Putamen (tissue), 1 donor: ENCODE measurements around the gene TRIM17.

Source experiments
- DNase-seq: peaks from one replicate; pipeline ENCODE4 v3.0.0-alpha.2; 2016; ENCODE audit warnings: low spot score

TRIM17 gene

DNA sequence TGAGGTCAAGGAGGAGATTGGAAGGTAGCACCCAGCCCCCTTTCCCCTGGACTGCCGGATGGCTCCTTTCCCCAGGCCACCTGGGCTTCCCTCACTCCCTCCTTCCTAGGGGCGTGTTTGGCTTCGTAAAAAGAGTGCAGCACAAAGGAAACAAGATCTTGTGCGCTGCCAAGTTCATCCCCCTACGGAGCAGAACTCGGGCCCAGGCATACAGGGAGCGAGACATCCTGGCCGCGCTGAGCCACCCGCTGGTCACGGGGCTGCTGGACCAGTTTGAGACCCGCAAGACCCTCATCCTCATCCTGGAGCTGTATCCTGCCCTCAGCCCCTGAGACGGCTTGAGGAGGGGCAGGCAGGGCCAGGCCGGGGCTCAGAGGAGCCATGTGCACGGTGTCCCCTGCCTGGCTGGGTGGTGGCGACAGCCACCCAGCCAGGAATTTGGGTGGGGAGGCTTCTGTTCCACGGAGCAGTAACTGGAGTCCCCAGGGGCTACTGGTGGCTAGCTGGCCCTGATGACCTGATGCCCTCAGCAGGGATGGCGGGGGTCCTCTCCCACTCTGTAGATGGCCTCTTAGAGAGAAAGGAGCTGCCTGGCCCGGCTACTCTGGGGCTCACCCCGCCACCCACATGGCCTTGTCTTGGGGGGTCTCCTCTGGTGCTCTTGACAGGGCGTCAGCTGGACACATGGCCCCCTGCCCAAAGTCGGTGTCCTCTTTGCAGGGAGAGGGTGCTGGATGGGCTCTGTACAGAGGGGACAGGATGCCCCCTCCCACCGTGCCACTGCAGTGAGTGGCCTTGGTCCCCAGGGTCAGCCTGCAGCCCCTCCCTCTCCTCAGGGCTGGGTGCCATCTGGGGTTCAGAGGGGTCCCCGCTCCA lies 49.6 kb downstream of the TRIM17 start:
- no peak for DNase-seq

DNA sequence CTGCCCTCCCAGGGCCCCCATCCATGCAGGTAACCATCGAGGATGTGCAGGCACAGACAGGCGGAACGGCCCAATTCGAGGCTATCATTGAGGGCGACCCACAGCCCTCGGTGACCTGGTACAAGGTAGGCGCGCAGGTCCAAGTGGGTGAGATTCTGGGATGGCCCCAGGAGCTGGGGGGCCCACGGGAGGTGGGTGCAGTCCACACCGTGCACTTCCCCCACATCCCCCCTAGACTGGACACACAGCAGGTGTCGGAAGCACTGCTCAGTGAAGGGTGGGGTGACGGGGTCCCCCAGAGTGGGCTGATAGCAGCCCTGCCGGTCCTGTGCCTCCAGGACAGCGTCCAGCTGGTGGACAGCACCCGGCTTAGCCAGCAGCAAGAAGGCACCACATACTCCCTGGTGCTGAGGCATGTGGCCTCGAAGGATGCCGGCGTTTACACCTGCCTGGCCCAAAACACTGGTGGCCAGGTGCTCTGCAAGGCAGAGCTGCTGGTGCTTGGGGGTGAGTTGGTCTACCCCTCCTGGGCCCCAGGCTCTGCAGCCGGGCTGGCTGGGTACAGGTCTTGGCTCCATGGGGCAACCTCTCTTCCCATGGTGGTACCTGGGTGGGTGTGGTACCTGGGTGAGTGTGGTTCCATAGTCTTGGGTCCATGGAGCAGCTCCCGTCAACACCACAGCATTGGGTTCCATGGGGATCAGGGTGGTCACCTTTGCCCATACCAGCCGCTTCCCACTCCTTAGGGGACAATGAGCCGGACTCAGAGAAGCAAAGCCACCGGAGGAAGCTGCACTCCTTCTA lies 50.4 kb downstream of the TRIM17 start:
- no peak for DNase-seq

DNA sequence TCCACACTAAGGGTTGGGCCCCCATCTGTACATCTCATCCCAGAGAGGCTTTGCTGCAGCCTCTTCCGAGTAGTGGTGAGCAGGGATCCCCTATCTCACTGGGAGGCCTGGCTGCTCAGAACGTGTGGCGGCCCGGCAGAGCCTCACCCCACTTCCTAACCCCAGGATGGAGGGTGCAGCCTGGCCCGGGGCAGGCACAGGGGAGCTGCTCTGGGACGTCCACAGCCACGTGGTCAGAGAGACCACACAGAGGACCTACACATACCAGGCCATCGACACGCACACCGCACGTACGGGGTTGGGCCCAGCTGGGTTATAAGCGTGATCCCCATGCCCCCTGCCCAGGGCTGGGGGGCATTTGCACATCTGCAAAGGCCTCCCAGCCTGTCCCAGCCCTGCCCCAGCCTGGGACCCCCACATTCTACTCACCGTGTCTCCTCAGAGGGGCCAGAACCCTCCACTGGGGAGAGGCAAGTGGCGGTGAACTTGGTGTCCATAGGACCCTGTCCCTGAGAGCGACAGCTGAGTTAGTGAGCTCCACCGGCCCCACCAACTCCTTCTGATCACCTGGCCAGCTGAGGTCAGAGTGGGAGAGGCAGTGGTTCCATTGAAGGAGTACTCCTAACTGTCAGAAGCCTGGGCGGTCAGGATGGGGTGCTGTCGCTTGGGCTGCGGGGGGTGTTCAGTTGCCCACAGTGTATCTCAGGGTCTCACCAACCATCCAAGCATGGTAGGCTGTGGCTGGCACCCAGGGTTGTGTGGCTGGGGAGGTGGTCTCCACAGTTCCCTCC lies 51.2 kb downstream of the TRIM17 start:
- no peak for DNase-seq

DNA sequence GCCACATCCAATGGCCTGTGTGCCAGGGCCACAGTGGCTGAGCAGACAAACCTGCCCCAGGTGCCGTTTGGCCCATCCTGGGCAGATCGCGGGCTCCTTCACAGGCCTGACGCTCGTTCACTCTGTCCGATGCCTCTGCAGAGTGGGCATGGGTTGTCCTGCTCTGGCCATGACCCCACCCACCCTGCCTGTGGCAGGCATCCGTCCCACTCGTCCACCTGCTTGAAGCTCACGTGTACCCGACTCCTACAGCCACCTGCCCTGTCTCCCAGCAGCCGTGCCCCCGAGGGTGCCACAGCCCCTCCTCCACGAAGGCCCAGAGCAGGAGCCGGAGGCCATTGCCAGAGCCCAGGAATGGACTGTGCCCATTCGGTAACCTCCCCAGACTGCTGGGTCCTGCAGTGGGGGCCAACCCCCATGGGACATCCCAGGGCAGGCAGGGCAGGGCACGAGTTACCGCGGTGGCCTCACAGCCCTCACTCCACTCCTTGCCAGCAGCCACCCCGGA lies 51.9 kb downstream of the TRIM17 start:
- DNase-seq: no peak

DNA sequence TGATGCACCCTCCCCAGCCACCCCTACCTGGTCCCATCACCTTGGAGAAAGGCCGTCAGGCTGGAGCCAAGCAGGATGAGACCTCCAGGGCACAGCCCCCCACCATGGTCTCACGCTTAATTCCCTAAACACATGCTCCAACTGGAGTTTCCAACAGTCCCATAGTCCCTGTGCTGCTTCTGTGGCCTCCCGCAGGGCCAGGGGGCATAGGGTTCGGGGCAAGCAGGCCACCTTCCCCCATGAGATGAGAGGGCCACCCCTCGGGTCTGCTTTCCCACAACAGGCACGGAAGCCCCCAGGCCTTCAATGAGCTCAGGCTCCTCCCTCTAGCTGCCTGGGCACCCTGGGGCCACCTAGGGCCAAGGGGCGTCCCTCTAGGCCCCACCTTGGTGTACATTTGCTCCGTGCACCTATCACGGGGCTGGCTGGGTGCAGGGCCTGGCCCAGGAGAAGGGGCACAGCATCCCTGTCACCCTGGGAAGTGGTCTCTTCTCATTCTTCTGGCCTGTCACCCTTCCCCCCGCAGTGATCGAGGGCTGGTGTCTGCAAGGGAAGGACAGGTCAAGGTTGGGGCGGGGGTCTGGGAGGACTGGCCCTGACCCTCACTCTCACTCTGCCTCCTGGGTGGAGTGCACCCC lies 52.5 kb downstream of the TRIM17 start:
- no peak for DNase-seq

DNA sequence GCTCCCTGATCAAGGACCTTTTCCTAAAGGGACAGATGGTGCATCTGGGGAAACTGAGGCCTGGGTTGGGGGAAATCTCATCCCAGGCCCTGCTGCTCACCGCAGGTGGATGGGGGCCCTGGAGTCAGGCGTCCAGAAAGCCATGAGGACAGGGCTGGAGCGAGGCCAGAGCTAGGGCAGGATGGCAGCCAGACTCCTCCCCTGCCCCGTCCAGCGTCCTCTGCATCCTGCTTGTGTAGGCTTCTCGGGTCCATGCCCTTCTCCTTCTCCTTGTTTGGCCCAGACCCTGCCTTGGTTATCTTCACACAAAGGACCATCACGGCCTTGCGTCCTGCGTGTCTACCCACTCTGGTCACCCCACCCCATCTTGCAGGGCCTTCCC lies 53.0 kb downstream of the TRIM17 start:
- no peak for DNase-seq

DNA sequence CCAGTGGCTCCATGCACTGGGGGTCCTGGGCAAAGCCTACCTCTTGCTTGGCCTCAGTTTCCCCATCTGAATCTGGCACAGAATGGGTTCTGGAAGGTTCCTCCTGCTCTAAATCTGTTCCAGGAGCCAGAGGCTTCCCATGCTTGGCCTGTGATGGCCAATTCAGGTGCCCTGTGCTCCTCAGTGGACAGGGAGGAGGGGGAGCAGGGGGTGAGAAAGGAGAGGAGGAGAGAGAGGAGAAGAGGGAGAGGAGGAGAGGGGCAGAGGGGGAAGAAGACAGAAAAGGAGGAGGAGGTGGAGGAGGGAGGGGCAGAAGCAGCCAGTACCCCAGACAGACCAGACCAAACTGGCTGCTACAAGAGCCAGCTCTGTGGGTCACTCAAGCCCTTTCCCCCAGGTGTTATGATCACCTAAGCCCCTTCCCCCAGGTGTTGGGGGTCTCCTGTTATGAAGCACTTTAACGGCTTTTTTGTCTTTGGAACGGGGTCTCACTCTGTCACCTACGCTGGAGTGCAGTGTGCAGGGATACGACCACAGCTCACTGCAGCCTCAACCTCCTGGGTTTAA lies 53.7 kb downstream of the TRIM17 start:
- DNase-seq: no peak

DNA sequence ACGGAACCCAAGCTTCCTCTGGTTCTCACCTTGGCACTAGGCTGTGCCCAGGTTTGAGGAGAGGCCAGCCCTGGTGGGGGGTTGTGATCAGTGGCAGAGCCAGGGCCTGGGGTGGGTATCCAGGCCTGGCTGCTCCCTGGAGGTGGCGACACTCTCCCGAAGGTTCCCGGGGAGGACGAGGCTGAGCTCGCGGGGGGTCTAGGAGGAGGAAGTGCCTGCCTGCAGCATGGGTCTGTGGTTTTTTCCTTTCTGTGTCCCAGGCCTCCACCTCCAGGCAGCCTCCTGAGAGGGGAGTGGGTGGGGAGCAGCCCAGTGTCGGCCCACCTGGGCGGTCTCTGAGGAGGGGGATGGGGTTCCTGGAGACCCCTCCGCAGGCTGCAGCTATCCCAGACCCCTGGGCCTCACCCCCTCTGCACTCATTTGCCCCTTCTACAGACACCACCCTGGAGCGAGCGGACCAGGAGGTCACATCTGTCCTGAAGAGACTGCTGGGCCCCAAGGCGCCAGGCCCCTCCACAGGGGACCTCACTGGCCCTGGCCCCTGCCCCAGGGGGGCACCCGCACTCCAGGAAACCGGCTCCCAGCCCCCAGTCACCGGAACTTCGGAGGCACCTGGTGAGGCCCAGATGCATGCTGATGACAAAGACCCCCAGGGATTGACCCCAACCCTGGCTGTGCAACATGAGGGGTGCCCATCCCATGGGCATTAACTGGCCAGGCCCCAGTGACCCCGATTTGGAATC lies 54.3 kb downstream of the TRIM17 start:
- DNase-seq: no peak

DNA sequence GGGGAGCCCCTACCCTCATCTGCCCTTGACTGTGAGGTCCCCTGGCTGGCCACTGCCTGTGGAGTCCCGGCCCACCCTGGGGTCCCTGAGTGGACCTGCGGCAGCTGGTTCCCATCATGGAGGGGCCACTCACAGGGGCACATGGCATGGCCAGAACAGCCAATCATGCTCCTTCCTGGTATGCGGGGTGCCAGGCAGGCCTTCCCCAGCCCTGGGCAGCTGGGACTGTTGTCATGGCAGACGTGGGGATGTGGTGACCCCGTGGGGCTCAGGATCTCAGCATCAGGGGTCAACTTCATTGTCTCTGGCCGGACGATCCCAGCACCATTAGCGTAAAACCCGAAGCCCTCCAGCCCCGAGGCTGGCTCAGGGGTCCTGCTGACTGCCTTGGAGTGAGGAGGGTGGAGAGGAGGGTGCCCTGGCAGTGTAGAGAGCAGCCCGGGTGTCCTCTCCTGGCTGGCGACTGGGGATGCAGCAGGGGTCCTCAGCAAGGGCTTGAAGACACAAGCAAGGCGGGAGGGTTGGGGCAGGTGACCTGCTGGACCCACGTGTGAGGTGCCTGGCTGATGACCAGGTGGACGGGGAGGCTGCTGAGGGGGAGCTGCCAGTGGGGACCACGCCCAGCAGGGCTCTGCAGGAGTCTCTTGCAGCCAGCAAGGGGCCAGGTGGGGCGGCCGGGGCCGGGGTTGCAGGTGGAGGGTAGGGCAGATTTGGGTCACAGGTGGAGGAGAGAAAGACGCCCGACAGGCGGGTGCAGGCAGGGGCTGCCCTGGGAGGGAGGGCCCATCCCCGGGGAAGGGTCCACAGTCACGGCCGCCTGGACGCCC lies 55.1 kb downstream of the TRIM17 start:
- no peak for DNase-seq

DNA sequence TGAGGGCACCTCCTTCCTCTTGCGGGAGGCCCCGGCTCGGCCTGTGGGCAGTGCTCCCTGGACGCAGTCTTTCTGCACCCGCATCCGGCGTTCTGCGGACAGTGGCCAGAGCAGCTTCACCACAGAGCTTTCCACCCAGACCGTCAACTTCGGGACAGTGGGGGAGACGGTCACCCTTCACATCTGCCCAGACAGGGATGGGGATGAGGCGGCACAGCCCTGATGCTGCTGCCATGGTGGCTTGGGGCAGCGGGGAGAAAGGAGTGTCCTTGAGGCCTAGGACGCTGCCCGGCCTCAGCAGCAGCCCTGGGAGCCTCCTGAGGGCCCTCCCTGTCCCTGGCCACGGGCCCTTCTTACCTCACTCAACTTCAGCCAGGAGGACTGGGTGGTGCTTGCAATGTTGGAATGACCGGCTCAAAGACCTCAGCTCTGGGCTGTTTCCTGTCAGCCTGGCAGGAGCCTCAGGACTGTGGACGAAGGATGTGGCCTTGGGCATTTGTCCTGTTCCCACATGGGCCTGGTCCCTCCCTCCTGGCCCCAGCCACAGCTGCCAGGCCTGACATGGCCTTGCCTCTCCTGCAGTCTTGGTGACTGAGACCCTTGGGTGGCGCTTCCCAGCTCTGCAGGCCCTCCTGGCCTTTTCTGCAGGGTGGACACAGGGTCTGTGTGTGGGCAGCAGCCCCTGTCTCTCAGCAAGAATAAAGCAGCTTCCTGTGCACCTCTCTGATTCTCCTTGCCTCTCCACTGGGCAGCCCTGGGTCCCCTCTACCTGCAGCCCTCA lies 55.9 kb downstream of the TRIM17 start:
- no peak for DNase-seq

DNA sequence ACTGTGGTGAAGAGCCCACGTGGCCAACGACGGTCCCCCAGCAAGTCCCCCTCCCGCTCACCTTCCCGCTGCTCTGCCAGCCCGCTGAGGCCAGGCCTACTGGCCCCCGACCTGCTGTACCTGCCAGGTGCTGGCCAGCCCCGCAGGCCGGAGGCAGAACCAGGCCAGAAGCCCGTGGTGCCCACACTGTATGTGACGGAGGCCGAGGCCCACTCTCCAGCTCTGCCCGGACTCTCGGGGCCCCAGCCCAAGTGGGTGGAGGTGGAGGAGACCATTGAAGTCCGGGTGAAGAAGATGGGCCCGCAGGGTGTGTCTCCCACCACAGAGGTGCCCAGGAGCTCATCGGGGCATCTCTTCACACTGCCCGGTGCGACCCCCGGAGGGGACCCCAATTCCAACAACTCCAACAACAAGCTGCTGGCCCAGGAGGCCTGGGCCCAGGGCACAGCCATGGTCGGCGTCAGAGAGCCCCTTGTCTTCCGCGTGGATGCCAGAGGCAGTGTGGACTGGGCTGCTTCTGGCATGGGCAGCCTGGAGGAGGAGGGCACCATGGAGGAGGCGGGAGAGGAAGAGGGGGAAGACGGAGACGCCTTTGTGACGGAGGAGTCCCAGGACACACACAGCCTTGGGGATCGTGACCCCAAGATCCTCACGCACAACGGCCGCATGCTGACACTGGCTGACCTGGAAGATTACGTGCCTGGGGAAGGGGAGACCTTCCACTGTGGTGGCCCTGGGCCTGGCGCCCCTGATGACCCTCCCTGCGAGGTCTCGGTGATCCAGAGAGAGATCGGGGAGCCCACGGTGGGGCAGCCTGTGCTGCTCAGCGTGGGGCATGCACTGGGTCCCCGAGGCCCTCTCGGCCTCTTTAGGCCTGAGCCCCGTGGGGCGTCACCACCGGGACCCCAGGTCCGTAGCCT lies 56.8 kb downstream of the TRIM17 start:
- DNase-seq: no peak

DNA sequence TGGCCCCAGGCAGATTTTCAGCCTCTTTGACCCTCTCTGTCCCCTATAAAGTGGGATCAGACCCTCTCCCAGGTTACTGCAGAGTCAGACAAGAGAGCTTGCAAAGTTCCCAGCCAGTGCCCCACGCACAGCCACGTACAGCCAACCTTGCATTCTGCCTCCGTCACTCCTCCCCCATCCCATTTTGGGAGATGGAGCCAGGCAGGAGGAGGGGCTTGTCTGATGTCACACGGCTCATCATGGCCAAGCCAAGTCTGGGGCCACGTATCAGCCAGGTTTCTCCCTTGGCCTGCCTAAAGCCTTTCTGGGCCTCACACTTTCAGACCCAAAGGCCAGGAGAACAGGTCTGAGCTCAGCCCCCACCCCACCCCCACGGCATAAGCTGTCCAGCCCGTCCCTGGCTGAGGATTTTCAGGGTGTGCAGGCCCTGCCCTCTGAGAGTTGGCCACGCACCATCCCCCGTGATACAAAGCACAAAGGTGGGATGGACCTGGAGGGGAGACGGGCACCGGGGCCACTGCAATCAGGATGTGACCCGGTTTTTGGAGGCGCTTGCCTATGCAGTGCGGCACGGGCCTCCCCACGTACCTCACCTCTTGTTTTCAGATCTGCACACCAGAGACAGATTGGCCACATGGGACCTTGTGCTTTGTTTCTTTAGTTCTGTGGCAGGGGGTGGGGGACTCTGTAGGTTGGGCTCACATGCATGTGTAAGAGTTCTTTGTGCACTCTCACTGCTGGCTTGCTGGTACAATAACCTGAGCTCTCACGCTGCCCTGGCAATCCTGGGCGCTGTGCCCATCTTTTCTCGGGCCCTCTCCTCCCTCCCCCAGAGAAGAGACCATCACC lies 57.7 kb downstream of the TRIM17 start:
- DNase-seq: no peak

DNA sequence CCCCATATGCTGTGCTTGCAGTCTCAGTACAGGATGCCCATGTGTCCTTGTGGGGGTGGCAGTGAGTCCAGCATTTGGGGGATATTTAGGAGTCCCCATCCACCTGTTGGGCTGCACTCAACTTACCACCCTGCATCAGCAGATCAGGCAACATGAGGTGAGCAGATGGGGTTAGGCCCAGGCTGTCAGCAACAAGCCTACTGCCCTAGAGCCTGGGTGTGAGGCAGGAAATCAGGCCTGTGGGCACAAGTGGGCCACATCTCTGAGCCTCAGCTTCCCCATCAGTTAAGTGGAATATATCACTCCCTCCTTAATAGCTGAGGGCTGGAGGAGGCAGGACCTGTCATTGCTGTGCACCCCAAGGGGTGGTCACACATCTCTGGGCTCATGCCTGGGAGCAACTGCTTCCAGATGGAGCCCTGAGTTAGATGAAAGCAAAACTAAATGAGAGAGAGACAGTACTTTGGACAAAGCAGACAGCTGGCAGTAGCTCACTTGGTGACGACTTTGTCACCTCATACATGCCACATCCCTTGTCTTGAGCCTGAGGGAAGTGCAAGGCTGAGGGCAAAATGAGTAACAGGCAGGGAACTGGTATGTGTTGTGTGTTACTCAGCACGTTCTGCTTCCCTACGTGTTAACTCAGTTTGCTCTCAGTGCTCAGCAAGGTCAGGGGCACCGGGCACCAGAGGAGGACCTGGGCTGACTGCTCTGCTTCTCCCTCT lies 58.5 kb downstream of the TRIM17 start:
- DNase-seq: no peak
